ENCODE measurements around the gene XIAP.
A peak's percentile ranks its signal among the peaks of the same experiment; 100 is the strongest.

Gene XIAP

GRCh38 chrX:123961268-123962005 lies 101.6 kb downstream of the XIAP start, which contains the start of gene STAG2:
STAG2 (plus strand) TSS chrX:123961706; CDS start chrX:124022628, 60,922 bp downstream.
- H3K27ac ChIP-seq, result peak within 1 kb of the TSS; percentile 96
- no peak for TF ChIP-seq CTCF (IDR thresholded peaks at IDR 0.05)

- no peak for TF ChIP-seq CTCF (IDR thresholded peaks at IDR 0.05)
These were observed 102.2 kb downstream of the XIAP start for GRCh38 chrX:123962006-123962467.

GRCh38 chrX:123962794-123963373 lies 103.0 kb downstream of the XIAP start:
- H3K27ac ChIP-seq, result peak overlapping the region; percentile 96
- no peak for TF ChIP-seq CTCF (IDR thresholded peaks at IDR 0.05)
- TF ChIP-seq ZFX (IDR thresholded peaks at IDR 0.05; ENCODE audit: borderline replicate concordance), result no peak

More at GRCh38 chrX:123962006-123962467, 102.2 kb downstream of the XIAP start:
- peak overlapping the region; percentile 96 for H3K27ac ChIP-seq

Measured in 22Rv1 (cell line).